CD4-positive, CD25-positive, alpha-beta regulatory T cell (primary cell): Measurements from ENCODE around the gene GPR15. TPM values are rescaled to one million over a fixed set of nuclear protein-coding genes. Genes with fewer than 3 reads are reported as not detected.

Experiments used
- ATAC-seq, 2 donors: fragments of 150-1000 bp; cut with Tn5 transposase; one replicate each; pipeline ENCODE4 v1.10.0; 2021; ENCODE audit warnings: low read depth in 2 of 2, moderate number of reproducible peaks in 2 of 2, moderate library complexity in 1 of 2
- DNase-seq, 3 donors: peaks; one replicate each; pipeline versions ENCODE4 v3.0.0 to v3.0.0-alpha.2; 2012 to 2022; ENCODE audit warnings: mixed read lengths in 1 of 3
- H3K27ac ChIP-seq: one replicate; pipeline ENCODE4 v1.7.0; 2013; ENCODE audit warnings: mild to moderate bottlenecking, low read length; ENCODE audit not compliant: insufficient read depth, poor library complexity, severe bottlenecking
- H3K27me3 ChIP-seq: one replicate; pipeline ENCODE4 v1.7.0; 2013; ENCODE audit warnings: low read length; ENCODE audit not compliant: control insufficient read depth, insufficient read depth
- H3K36me3 ChIP-seq: one replicate; pipeline ENCODE4 v1.7.0; 2013; ENCODE audit warnings: mild to moderate bottlenecking, low read length, moderate library complexity; ENCODE audit not compliant: control insufficient read depth, insufficient read depth
- H3K4me1 ChIP-seq: 2 replicates; pipeline ENCODE4 v1.7.0; 2013; ENCODE audit warnings: mild to moderate bottlenecking, low read length; ENCODE audit not compliant: insufficient read depth, control insufficient read depth, poor library complexity, severe bottlenecking
- H3K4me3 ChIP-seq: one replicate; pipeline ENCODE4 v1.7.0; 2013; ENCODE audit warnings: low read depth, mild to moderate bottlenecking, low read length, moderate library complexity
- H3K9me3 ChIP-seq, 2 experiments: 1 replicate in 1 of 2; 2 replicates in 1 of 2; pipeline ENCODE4 v1.7.0; 2013; ENCODE audit warnings: low read length in 2 of 2, mild to moderate bottlenecking in 1 of 2, moderate library complexity in 1 of 2; ENCODE audit not compliant: control insufficient read depth in 2 of 2
- H3K27ac Mint-ChIP-seq, 3 donors: one replicate each; pipeline ENCODE4 v1.8.0; 2020 to 2022; ENCODE audit warnings: mild to moderate bottlenecking in 3 of 3, mixed read lengths in 3 of 3, moderate library complexity in 2 of 3
- H3K27me3 Mint-ChIP-seq: one replicate; pipeline ENCODE4 v1.8.0; 2022; ENCODE audit warnings: mild to moderate bottlenecking, mixed read lengths
- H3K36me3 Mint-ChIP-seq: one replicate; pipeline ENCODE4 v1.8.0; 2020; ENCODE audit warnings: mixed read lengths
- H3K4me1 Mint-ChIP-seq, 4 donors: one replicate each; pipeline ENCODE4 v1.8.0; 2020 to 2022; ENCODE audit warnings: mixed read lengths in 4 of 4, mild to moderate bottlenecking in 1 of 4
- H3K4me3 Mint-ChIP-seq, 4 donors: one replicate each; pipeline ENCODE4 v1.8.0; 2020 to 2022; ENCODE audit warnings: mild to moderate bottlenecking in 4 of 4, mixed read lengths in 4 of 4, moderate library complexity in 3 of 4
- H3K9me3 Mint-ChIP-seq, 7 donors: one replicate each; pipeline ENCODE4 v1.8.0; 2020 to 2022; ENCODE audit warnings: mixed read lengths in 7 of 7, mild to moderate bottlenecking in 3 of 7, moderate library complexity in 2 of 7
- polyA plus RNA-seq, 4 donors: library from polyadenylated mRNA; unstranded; fragments of 300-500 nt; fragmentation: Illumina TruSeq; gene quantifications; one replicate each; pipeline ENCODE4 v1.2.3, GENCODE V29; 2021
- total RNA-seq: library from RNA; stranded (reverse); gene quantifications from one replicate; pipeline ENCODE4 v1.2.3, GENCODE V29; 2022

The GPR15 gene
- total and polyA plus RNA-seq, 5 donors from 2014 or later, result 5.7 to 72.4 (median 9.1) TPM

DNA sequence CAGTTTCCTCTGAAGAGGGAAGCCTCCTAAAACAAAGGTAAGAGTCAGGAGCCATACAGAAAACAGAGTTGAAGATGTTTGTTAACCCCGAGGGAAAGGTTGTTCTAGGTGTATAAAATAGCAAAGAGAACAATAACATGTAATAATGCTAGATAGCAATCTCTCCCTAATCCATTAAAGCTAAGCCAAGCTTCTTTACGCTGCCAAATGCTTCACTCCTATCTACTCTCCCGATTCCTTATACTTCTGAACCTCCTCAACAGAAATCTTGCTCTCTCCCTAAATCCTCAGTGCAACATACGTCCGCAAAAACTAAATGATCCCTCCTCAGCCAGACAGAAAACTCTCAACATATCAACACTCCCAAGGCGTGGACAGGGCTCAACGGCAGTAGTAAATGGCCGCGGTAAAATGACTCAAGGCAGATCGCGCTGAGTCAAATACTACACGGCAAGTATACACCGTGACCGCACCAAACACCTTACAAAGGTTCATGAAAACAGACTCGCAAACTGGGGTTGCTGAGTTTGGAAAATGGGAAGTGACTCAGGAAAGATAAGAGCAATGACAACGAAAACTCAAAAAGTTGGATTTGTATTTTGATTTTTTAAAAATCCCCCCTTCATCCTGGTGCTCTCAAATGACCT is 9.8 kb upstream of the GPR15 start:
- H3K36me3 Mint-ChIP-seq, result peaks cover 39% of the 10 kb centered on the region
- H3K27ac ChIP-seq, result peak overlapping the region; percentile 96
- H3K9me3 Mint-ChIP-seq, result no peaks in the 10 kb centered on the region
- H3K4me3 Mint-ChIP-seq, result peak overlapping the region; percentile 95 to 97 (median 96)
- H3K4me1 Mint-ChIP-seq, result peaks cover 40 to 65% (median 53%) of the 10 kb centered on the region in 4 donors
- ATAC-seq (peak; percentile 20 to 25), DNase-seq (peak; percentile 45 to 69 (median 46))
- H3K4me3 ChIP-seq, result peak overlapping the region; percentile 98
- H3K27me3 ChIP-seq, result no peaks in the 10 kb centered on the region
- H3K4me1 ChIP-seq, result peaks cover 46% of the 10 kb centered on the region
- H3K27ac Mint-ChIP-seq, result peak overlapping the region; percentile 89 to 100 (median 95)
- H3K36me3 ChIP-seq, result peaks cover 36% of the 10 kb centered on the region
- H3K9me3 ChIP-seq, result no peaks in the 10 kb centered on the region
- H3K27me3 Mint-ChIP-seq, result no peaks in the 10 kb centered on the region

DNA sequence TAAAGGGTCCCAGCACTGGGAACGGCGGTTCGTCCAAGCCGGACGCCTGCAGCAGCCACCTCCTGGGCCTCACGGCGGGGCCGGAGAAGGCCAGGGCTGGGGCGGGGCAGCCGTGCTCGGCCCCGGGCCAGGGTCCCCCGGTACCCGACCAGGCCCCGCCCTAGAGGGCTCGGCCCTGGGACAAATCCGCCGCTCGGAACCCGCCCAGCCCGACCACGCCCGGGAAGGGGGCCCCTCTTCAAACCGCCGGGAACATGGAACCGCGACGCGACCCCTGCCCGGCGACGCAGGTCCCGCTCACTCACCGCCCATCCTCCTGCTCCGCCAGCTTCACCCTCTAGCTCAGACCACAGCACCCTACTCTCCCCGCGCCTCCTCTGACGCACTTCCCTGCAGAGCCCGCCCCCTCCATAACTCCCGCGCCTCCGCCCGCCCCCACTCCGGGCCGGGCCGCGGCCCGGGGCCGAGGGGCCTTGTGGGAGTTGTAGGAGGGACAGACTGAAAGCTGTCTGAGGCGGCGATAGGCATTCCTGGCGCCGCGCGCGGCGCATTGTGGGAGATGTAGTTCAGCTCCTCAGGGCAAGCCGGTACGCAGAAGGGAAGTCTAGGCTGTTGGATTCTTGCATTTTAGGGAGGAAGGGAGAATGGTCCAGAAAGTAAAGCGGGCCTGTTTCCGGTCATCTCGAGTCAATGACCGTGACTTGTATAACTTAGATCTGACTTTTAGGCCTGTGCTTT is 9.1 kb upstream of the GPR15 start, which contains the start of gene CLDND1:
Gene CLDND1, minus strand, starts transcription at position 359 of the 738 bp plus-strand sequence. CDS start 1,478 bp downstream, outside the sequence.
- H3K36me3 Mint-ChIP-seq, result peaks cover 35% of the 10 kb centered on the region
- peak; percentile 97 to 99 for ATAC-seq
- H3K9me3 Mint-ChIP-seq, result no peaks in the 10 kb centered on the region

DNA sequence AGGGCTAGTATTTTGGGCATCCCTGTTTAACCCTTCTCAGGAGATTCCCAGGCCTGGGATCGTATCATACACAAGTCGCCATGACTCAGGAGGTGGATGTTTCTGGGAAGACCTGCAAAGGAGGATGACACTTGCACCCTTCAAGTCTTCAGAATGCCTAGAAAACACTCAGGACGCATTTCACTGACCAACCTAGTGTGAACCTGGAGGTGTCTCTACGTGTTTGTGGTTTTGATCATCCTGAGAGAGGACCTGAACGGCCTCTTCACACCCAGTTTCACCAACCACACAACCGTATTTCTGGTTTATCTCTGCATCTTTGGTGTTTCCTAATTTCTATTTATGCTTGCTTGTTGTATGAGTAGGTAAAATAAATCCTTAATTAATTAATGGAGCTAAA is 6.3 kb upstream of the GPR15 start:
- no peaks in the 10 kb centered on the region for H3K27me3 Mint-ChIP-seq
- Histone ChIP-seq H3K27ac (no peak overlapping the region), H3K27me3 (no peaks in the 10 kb centered on the region), H3K4me3 (peak overlapping the region; percentile 46), H3K36me3 (peaks cover 8% of the 10 kb centered on the region), H3K4me1 (peaks cover 17% of the 10 kb centered on the region), H3K9me3 (no peaks in the 10 kb centered on the region)
- H3K4me1 Mint-ChIP-seq, result peaks cover 14 to 37% (median 24%) of the 10 kb centered on the region in 4 donors
- DNase-seq (peak in 1 of 3 donors; percentile 66), ATAC-seq (no peak)
- H3K4me3 Mint-ChIP-seq, result peak overlapping the region in 1 of 4 donors; percentile 15
- H3K9me3 Mint-ChIP-seq, result peaks cover 0 to 1% (median 0%) of the 10 kb centered on the region in 7 donors
- peaks cover 11% of the 10 kb centered on the region for H3K36me3 Mint-ChIP-seq
- no peak overlapping the region for H3K27ac Mint-ChIP-seq

More for the DNA sequence above, 9.1 kb upstream of the GPR15 start, which contains the start of gene CLDND1:
- Mint-ChIP-seq H3K27ac (peak within 1 kb of the TSS; percentile 89 to 100 (median 99)), H3K4me3 (peak within 1 kb of the TSS; percentile 95 to 98 (median 96)), H3K27me3 (no peaks in the 10 kb centered on the region), H3K4me1 (peaks cover 36 to 60% (median 49%) of the 10 kb centered on the region in 4 donors)
- peak; percentile 92 to 98 (median 93) for DNase-seq
- Histone ChIP-seq H3K27ac (peak within 1 kb of the TSS; percentile 96), H3K9me3 (no peaks in the 10 kb centered on the region), H3K4me1 (peaks cover 41% of the 10 kb centered on the region), H3K27me3 (no peaks in the 10 kb centered on the region), H3K4me3 (peak within 1 kb of the TSS; percentile 98), H3K36me3 (peaks cover 32% of the 10 kb centered on the region)

DNA sequence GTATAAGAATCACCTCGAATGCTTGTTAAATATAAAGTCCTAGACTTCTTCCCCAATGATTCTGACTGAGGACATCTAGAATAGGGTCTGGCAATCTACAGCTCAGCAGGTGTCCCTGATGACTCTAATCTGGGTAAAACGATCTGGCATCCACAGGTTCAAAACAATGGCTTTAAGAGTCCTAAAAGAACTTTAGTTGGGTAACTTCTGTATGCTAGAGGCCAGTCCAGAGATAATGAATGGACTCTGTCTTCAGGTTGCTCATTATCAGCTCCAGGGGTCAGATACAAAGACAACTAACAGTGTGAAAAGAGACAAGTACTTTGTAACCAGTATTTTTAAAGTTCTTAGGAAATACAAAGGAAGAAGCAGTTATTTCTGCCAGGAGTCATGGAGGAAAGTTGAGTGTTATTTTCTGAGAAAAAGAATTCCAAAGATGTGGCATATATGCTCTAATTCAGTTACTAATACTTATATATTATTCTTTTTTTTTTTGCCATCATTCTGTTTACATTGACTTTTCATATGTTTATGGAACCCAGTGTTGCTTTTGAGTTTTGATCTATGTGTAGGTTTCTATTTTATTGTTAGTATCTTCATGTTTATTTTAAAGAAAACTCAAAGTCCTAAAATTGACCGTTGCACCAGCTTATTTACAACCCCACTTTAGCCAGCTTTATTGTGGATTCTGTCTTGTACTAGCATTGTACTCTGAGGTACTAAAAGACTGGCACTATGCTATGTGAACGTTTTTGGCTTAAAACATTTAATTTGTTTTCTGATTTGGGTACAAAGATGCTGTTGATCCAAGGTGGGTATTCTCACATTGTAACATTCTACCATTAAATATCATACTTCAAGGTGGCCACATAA is 3.1 kb upstream of the GPR15 start:
- Mint-ChIP-seq H3K27me3 (peaks cover 7% of the 10 kb centered on the region), H3K9me3 (peaks cover 0 to 1% (median 0%) of the 10 kb centered on the region in 7 donors), H3K36me3 (no peaks in the 10 kb centered on the region), H3K4me3 (no peak overlapping the region), H3K4me1 (peaks cover 6 to 45% (median 20%) of the 10 kb centered on the region in 4 donors), H3K27ac (peak overlapping the region in 1 of 3 donors; percentile 2)
- H3K4me3 ChIP-seq, result no peak overlapping the region
- no peak overlapping the region for H3K27ac ChIP-seq
- H3K4me1 ChIP-seq, result peaks cover 8% of the 10 kb centered on the region
- no peaks in the 10 kb centered on the region for H3K36me3 ChIP-seq
- DNase-seq (no peak), ATAC-seq (no peak)
- no peaks in the 10 kb centered on the region for H3K9me3 ChIP-seq
- no peaks in the 10 kb centered on the region for H3K27me3 ChIP-seq

DNA sequence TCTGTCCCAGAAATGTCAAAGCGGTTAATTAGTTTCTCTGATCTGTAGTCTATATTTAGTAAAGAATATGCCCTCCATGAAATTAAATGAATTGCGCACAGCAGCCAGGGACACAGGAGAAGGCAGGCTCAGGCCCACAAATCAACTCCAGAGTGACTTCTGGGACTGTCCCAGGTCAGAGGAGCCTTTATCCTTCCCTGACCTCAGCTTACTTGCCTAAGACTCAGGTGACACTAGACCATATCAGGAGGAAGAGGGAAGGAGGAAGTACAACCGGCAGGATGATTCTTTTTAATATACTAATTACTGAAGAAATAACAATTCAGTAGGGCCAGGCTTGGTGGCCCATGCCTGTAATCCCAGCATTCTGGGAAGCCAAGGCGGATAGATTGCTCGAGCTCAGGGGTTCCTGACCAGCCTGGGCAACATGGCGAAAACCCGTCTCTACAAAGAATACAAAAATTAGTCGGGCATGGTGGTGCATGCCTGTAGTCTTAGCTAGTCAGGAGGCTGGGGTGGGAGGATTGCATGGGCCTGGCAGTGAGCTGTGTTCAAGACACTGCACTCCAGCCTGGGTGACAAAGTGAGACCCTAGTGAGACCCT is 1.8 kb upstream of the GPR15 start:
- Mint-ChIP-seq H3K36me3 (no peaks in the 10 kb centered on the region), H3K27me3 (peaks cover 8% of the 10 kb centered on the region), H3K9me3 (peaks cover 0 to 1% (median 0%) of the 10 kb centered on the region in 7 donors), H3K4me3 (no peak overlapping the region), H3K4me1 (peaks cover 6 to 44% (median 26%) of the 10 kb centered on the region in 4 donors), H3K27ac (peak overlapping the region in 1 of 3 donors; percentile 34)
- DNase-seq (no peak), ATAC-seq (no peak)
- Histone ChIP-seq H3K9me3 (no peaks in the 10 kb centered on the region), H3K4me1 (peaks cover 12% of the 10 kb centered on the region), H3K36me3 (no peaks in the 10 kb centered on the region), H3K4me3 (peak overlapping the region; percentile 94), H3K27me3 (no peaks in the 10 kb centered on the region), H3K27ac (no peak overlapping the region)

DNA sequence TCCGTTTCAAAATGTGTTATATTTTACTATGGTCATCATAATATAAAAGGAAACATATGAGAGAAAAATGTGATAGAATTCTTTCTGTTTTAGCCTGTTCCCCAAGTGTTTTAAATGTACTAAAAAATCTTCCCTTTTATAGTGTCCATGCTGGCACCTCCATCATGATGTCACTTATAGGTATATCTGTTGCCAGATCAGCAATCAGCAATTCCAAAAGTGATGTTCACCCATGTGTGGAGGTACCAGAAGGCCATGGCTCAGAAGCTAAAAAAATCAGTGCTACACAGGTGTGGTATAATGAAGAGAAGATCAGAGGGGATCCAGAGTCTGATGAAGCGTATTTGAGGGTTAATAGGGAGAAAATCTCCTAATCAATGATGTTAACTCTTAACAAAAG is 1.1 kb upstream of the GPR15 start:
- peak overlapping the region in 1 of 4 donors; percentile 88 for H3K4me3 Mint-ChIP-seq
- Histone ChIP-seq H3K27me3 (no peaks in the 10 kb centered on the region), H3K36me3 (no peaks in the 10 kb centered on the region), H3K27ac (no peak overlapping the region), H3K4me1 (peaks cover 9% of the 10 kb centered on the region), H3K4me3 (peak overlapping the region; percentile 94), H3K9me3 (no peaks in the 10 kb centered on the region)
- no peak for ATAC-seq
- H3K27me3 Mint-ChIP-seq, result peaks cover 8% of the 10 kb centered on the region
- peaks cover 0 to 1% (median 0%) of the 10 kb centered on the region in 7 donors for H3K9me3 Mint-ChIP-seq
- no peak overlapping the region for H3K27ac Mint-ChIP-seq
- no peak for DNase-seq
- no peaks in the 10 kb centered on the region for H3K36me3 Mint-ChIP-seq
- peaks cover 6 to 40% (median 23%) of the 10 kb centered on the region in 4 donors for H3K4me1 Mint-ChIP-seq

DNA sequence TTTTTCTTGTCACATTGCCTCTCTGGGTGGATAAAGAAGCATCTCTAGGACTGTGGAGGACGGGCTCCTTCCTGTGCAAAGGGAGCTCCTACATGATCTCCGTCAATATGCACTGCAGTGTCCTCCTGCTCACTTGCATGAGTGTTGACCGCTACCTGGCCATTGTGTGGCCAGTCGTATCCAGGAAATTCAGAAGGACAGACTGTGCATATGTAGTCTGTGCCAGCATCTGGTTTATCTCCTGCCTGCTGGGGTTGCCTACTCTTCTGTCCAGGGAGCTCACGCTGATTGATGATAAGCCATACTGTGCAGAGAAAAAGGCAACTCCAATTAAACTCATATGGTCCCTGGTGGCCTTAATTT is 478 bp downstream of the GPR15 start:
- ATAC-seq, result no peak
- peaks cover 8% of the 10 kb centered on the region for H3K27me3 Mint-ChIP-seq
- no peaks in the 10 kb centered on the region for H3K36me3 Mint-ChIP-seq
- Histone ChIP-seq H3K9me3 (no peaks in the 10 kb centered on the region), H3K27ac (peak overlapping the region; percentile 38), H3K36me3 (peaks cover 2% of the 10 kb centered on the region), H3K4me1 (peaks cover 16% of the 10 kb centered on the region), H3K4me3 (peak overlapping the region; percentile 94), H3K27me3 (no peaks in the 10 kb centered on the region)
- peaks cover 0 to 1% (median 0%) of the 10 kb centered on the region in 7 donors for H3K9me3 Mint-ChIP-seq
- H3K4me1 Mint-ChIP-seq, result peaks cover 11 to 48% (median 27%) of the 10 kb centered on the region in 4 donors
- H3K27ac Mint-ChIP-seq, result peak overlapping the region in 1 of 3 donors; percentile 26
- DNase-seq, result no peak
- H3K4me3 Mint-ChIP-seq, result peak overlapping the region in 3 of 4 donors; percentile 62 to 88 (median 63)
